GM11168 (cell line): ENCODE results near the gene APBB1.
"Not testable (repeated sequence)": the region's sequence is repeated elsewhere in the genome, so short reads cannot be mapped to it uniquely, and the experiment has no call there.

Source experiments
- in situ Hi-C: fragments of 300-500 bp; cut with MboI; formaldehyde crosslinking; loops from one replicate; pipeline ENCODE4 v1.12.0; 2022; ENCODE audit warnings: low sequenced_read_pairs; ENCODE audit not compliant: unreplicated experiment

The APBB1 gene

GRCh38 chr11:6393989-6394670 is 24.8 kb downstream of the APBB1 start:
- in situ Hi-C loops, result no loop called here

- in situ Hi-C loops, result not testable (repeated sequence)
Observed at GRCh38 chr11:6392251-6392650, 26.6 kb downstream of the APBB1 start.

GRCh38 chr11:6391537-6392134 is 27.3 kb downstream of the APBB1 start:
- in situ Hi-C loops, result no loop called here

- in situ Hi-C loops, result no loop called here
Observed at GRCh38 chr11:6390718-6391469, 28.0 kb downstream of the APBB1 start.

GRCh38 chr11:6389905-6390717 is 28.8 kb downstream of the APBB1 start, which contains the start of gene SMPD1:
Gene SMPD1 (plus strand): TSS chr11:6390474. CDS start chr11:6390599, 125 bp downstream.
- in situ Hi-C loops, result no loop called here

- in situ Hi-C loops, result no loop called here
Observed at GRCh38 chr11:6388748-6389147, 30.1 kb downstream of the APBB1 start.

GRCh38 chr11:6387811-6388599 is 30.9 kb downstream of the APBB1 start:
- in situ Hi-C loops, result no loop called here

- in situ Hi-C loops, result no loop called here
Observed at GRCh38 chr11:6385046-6385777, 33.7 kb downstream of the APBB1 start.

- in situ Hi-C loops, result no loop called here
Observed at GRCh38 chr11:6378640-6378989, 40.3 kb downstream of the APBB1 start.

GRCh38 chr11:6377902-6378639 is 40.8 kb downstream of the APBB1 start:
- in situ Hi-C loops, result no loop called here

- in situ Hi-C loops, result no loop called here
Observed at GRCh38 chr11:6371825-6372224, 47.1 kb downstream of the APBB1 start.

- in situ Hi-C loops, result no loop called here
Observed at GRCh38 chr11:6365659-6366058, 53.2 kb downstream of the APBB1 start.

GRCh38 chr11:6362873-6363678 is 55.8 kb downstream of the APBB1 start:
- in situ Hi-C loops, result no loop called here

GRCh38 chr11:6362185-6362872 is 56.6 kb downstream of the APBB1 start:
- in situ Hi-C loops, result no loop called here

GRCh38 chr11:6360183-6360582 is 58.7 kb downstream of the APBB1 start:
- in situ Hi-C loops, result no loop called here

- in situ Hi-C loops, result loop anchor here (10.0 kb wide), 1 partner anchor 112 kb away; no protein-coding TSS in a partner anchor
Observed at GRCh38 chr11:6357222-6357621, 61.7 kb downstream of the APBB1 start.

GRCh38 chr11:6356503-6357055 is 62.3 kb downstream of the APBB1 start:
- in situ Hi-C loops, result loop anchor here (10.0 kb wide), 1 partner anchor 112 kb away; no protein-coding TSS in a partner anchor
